NCI-H510A treated with DMSO at 0.1 percent for 48 hours (cell line): ENCODE results near the gene SLC6A5.
A peak's percentile ranks its signal among the peaks of the same experiment; 100 is the strongest.

Experiments used
- DNase-seq: peaks from one replicate; lab custom pipeline; 2025; lab: John Stamatoyannopoulos, UW

The SLC6A5 gene

DNA sequence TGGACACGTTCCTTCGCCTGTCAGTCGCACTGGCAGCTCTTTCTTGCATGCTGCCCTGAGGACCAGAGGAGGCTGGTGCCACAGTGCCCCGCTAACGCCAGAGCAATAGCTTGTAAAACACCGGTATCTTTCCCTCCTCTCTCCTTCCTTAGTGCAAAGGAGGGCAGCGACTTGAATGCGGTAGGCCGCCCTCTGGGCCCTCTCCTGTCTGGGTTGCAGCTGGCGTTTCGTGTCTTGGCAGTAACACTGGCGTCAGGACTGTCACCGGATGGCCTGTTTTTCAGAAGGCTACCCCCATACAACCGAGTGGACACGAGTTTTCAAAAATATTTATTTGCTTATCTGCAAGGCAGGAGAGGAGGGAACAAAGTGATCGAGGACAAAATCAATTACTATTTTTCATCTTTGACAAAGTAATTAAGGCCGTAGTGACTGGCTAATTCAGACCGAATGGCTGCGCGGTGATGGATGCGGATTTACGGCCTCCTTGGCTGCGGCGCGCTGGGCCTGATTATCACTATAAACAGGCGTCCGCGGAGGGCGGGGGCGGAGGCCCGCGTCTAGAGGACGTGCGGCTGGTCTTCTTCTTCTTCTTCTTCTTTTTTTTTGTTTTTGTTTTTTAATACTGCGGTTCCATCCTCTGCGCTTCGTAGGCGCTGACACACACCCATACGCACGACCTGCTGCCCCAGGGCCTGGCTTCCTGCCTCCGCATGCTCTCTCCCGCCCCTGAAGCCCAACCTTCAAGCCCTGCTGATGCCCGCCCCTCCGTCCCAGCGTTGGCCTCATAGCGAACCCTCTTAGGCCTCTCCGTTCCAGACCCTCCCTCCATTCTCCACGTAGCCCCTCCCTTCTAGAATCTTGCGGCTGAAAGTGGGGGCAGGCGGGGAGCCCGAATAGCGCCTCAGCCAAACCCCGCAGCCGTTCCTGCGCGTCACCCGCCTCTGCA lies 2.9 kb upstream of the SLC6A5 start:
- no peak for DNase-seq

GRCh38 chr11:20597154-20597679 lies 2.2 kb upstream of the SLC6A5 start:
- no peak for DNase-seq

DNA sequence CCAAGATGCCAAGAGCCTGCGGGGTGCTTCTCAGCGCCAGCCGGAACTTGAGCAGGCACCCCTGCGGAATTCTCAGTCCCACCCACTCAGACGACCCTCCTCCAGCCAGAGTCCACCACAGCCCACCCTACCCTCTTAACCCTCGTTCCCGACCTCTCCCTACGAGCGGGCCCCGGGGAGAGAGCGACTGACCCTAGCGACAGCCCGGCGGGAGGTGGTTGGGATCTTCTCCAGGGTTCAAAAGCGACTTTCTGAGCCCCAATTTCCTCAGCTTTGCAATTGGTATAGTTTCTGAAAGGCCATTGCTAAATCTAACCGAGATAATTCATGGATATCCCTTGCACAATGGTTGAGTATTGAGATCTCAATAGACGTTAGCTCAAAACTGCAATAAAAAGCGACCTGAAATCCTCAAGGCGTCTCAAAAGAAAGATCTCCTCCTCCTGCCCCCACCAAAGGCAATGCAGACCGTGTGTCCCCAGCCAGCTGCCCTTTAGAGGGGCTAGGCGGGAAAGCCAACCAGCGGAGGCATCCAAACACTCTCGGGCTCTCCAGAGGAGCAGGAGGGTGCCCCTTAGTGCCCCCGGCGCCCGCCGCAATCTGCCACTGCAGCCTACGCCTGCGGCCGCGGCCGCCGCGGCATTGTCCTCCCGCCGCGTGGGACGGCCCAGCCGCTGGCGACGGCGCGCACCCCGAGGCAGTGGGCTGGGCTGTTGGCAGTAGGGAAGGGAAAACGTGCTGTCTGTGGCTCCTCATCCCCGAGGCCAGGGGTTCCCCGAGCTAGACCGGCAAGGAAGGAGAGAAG lies 1.5 kb upstream of the SLC6A5 start:
- no peak for DNase-seq

DNA sequence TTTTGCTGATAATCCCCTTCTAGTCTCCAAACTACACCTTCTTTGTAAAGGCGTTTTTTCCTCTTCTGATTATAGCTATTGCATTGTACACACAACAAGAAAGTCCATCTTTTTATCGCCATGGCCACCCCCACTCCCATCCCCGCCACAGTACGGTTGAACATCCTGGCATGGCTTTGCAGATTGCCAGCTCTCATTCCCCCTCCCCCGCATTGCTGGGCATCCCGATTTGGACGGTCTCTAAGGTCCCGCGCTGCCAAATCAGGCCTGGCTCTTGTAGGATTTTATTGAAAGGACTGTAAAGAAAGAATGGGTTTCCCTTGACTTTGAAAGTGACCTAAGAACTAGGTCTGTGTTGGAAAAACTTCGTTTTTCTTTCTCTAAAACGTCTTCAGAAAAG lies 916 bp upstream of the SLC6A5 start:
- no peak for DNase-seq

- DNase-seq = no peak
These were observed 575 bp downstream of the SLC6A5 start for GRCh38 chr11:20600020-20600346.

GRCh38 chr11:20600551-20600950 lies 1.1 kb downstream of the SLC6A5 start:
- no peak for DNase-seq

- DNase-seq = no peak
These were observed 2.0 kb downstream of the SLC6A5 start for GRCh38 chr11:20601221-20601914.

- no peak for DNase-seq
These were observed 4.9 kb downstream of the SLC6A5 start for GRCh38 chr11:20604295-20604803.

DNA sequence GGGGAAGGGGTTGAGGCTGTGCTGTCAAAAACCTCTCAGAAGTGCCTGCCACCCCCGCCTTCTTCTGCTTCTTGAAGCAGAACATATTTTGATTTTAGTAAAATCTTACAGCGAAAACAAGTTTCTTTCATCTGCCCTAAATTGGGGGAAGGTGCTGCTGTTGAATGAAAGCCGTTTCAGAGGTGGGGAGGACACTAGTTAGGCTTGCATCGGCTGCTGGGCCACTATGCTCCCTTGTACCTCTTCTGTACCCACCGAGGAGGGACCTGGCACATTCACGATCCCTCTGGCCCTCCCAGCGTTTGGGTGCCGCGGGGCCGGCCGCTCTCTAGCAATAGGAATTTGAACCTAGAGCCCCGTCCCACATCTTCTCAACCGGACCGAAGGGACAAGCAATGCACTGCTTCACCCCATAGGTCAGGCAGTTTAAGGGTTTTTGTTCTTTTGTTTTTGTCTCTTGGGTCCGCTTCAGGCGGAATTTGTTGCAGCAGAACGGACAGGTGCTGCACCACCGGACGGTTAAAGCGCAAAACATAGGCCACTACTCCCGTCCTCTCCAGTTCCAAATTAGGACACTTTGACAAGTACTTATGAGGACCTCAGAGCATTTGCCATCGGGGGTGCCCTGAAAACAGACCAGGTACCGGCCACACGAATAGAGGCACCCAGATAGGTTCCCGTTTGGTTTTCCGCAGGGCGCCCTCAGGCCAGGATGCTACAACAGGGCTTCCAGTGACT lies 5.6 kb downstream of the SLC6A5 start:
- DNase-seq = no peak

GRCh38 chr11:20605602-20606091 lies 6.2 kb downstream of the SLC6A5 start:
- DNase-seq = no peak

DNA sequence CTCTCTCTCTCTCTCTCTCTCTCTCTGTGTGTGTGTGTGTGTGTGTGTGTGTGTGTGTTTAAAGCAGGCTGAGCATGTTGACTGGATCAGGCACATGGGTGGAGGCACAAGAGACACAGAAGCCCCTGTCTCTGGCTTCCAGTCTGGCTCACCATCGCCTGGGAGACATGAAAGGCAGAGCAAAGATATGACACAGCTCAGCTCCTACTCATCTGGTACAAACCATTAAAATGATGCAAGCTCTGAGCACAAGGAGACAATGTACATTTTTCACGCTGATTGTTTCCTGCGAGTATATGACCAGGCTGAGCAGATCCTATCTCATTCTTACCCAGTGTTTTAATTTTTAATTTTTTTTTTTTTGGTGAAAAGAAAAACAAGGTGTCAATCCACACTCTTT lies 9.5 kb downstream of the SLC6A5 start:
- DNase-seq = no peak

- peak; percentile 58 for DNase-seq
These were observed 10.6 kb downstream of the SLC6A5 start for GRCh38 chr11:20609727-20610707.

- no peak for DNase-seq
These were observed 11.4 kb downstream of the SLC6A5 start for GRCh38 chr11:20610825-20611224.

- DNase-seq = no peak
These were observed 12.0 kb downstream of the SLC6A5 start for GRCh38 chr11:20611445-20611844.

DNA sequence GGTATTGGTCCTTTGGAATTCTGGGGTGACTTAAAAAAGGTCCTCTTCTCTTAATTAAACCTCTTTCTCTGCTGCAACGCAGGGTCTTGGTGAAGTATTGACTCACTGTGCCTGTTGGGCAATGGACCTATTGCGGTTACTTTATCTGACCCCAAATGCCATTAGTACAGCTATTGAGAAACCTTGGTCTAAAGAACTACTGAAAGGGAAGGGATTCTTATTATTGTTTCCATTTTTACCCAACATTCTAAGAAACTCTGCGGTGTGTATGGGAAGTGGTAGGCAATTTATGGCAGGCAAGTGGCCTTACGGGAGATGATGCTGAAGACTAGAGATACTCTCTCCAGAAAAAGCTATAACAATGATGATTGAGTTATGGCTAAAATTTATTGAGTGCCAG lies 12.5 kb downstream of the SLC6A5 start:
- no peak for DNase-seq

GRCh38 chr11:20612416-20612815 lies 13.0 kb downstream of the SLC6A5 start:
- no peak for DNase-seq

DNA sequence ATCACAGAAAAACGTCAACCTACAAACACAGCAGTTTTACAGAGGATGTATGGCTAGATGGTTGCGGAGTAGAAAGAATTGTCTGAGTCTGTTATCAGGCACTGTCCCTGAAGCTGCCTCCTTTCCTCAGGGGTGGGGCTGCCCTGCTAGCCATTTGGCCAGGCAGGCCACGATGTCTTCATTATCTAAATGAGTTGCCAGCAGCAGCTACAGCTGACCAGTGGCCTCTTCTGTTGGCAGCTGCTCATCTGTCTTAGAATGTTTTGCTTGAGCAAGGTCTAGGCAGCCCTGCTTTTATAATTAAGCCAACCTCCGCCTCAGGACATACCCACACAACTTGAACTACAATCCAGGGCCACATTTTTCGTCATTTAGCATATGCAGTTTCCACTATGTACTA lies 17.5 kb downstream of the SLC6A5 start:
- DNase-seq = no peak

DNA sequence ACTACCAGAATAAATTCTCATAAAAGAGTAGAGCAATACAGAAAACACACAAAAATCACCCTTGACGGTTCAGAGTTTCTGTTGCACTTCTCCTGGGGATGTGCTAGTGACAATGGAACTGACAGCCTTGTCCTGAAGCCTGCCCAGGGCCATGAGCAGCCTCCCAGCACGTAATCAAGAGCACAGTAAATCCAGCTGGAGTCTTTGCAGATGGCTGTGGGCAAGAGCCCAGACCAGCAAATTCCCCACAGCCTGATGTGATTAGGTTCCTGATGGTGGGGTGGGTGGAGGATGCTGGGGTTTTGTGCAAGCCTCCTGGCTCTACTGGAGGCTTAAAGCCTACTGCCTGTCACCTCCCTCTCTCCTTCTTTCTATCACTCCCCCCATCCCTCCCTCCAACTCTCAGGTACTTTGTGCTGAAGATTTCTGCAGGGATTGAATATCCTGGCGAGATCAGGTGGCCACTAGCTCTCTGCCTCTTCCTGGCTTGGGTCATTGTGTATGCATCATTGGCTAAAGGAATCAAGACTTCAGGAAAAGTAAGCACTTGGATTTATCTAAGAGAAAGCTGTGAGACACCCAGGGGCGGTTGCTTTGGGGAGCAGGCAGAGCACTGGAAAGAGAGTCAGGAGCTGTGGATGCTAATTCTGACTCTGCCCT lies 18.1 kb downstream of the SLC6A5 start:
- no peak for DNase-seq

DNA sequence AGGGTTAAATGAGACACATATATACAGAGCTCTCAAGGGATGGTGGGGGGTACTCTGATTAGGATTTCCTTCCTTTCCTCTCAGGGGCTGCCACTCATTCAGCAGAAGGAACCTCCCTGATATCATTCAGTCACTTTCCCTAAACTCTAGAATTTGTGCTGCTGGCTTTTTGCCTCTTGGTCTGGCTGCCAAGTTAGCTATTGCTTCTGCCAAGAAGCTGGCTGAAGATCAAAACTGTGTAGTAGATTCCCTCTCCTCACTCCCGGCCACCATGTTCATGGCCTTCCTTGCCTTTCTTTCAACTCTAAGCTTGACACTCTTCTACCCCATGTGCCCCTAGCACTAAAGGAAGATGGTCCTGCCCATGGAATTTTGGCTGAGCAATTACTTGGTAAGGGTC lies 18.7 kb downstream of the SLC6A5 start:
- no peak for DNase-seq

DNA sequence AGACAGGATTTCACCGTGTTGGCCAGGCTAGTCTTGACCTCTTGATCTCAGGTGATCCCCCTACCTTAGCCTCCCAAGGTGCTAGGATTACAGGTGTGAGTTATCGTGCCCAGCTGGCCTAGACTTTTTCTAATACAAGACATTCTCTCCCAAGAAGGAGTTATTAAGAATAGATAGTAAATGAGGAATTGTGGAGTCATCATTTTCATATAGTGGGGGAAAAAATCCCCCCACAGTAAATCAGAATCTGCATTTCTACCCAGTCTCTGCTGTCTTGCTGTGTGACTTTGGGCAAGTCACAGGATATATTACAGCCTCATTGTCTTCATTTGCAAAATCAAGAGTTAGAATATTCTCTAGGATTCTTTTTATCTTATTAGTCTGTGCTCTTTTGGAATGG lies 21.6 kb downstream of the SLC6A5 start:
- DNase-seq = no peak
